KBM-7 (cell line): ENCODE measurements around the gene RAP1A.

Source experiments
- DNase-seq: peaks from one replicate; pipeline ENCODE4 v3.0.0-alpha.2; 2015
- in situ Hi-C: fragments of 300-500 bp; cut with MboI; formaldehyde crosslinking; loops from 2 replicates; pipeline ENCODE4 v1.14.3; 2020; ENCODE audit warnings: low sequenced_read_pairs, low pct_unique_long_range_greater_than_20kb, mixed read lengths

RAP1A gene

DNA sequence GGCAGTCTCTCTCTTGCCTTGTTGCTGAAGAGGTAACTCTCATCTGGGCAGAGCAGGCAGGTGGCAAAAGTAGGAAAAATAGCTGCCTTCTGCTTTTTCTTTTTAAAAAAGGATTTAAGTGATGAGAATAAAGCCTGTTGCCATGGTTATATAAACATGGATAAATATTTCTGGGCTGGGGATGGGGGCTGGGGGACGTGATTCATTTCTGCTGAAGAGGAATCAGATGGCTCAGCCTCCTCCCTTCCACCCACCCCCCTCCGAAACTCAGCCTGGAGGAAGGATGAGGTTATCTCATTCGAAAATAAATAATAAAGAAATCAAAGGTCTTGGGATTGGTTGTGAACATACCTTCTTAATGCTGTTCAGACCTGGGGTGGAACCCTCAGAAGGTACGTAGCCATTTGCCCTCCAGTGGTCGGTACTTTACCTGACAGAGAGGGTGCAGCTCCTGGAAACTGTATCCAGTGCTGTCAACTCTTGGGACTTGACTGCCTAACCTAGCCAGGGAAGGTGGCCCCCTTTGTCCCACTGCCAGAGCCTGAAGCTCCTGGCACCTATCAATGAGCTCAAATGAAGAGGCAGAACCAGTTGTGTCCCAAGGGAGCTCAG, 123.5 kb downstream of the RAP1A start:
- in situ Hi-C loops = no loop called here
- DNase-seq = no peak

DNA sequence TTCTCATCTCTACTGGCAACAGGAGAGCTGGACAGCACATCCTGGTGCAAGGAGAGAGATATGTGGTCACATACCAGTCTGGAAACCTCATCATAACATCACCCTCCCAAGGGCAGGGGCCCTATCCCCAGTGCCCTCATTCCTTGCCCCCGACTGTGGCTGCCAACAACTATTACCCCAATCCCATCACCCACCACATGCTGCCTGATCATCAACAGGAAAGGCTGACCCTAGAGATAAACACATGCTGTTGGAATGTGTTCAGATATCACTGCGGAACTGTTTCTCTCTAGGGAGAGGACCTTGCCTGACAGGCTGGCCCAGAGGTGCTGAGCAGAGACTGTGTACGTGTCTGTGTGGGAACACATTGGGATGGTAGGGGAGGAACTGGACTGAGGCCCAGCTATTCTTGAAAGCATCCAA, 124.1 kb downstream of the RAP1A start:
- in situ Hi-C loops = no loop called here
- no peak for DNase-seq

DNA sequence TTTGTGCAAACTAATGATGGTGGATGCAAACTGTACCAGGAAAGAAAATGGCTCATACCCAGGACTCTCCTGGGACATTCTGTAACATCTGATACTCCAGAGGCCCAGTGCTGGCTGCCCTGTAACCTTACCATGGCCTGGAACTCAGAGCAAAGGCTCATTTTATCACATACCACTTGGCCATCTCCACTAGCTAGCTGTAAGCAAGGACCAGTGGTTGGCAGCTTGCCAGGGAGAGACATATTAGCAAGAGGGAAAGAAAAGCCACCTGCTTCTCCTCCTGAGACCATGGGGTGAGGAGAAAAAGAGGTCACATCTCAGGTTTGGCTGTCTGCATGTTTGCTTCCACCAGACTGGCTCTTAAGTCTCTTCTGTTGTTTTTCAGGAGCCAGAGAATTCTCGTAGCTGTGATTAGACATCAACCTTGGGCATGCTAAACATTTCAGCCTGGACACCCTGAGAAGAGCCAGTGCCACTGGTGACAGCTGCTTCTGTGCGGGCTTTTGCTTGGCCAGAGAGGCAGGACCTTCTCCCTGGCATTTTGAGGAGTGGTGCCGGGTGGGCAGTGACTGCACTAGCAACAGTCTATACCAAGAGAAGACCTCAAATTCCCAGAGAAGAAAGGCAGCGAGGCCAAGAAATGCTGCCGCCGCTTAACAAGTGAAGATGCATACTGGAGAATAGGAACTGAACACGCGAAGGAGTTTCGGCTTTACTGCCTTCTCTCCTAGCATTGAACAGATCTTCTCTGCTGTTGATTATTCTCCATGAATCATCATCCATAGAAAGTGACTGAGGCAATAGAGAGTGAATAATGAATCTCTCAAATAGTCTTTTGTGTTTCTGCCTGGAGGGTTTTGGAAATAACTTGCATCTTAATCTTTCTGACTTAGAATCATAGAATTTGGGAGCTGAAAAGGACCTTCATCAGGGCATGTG, 126.4 kb downstream of the RAP1A start:
- no peak for DNase-seq
- in situ Hi-C loops = no loop called here

DNA sequence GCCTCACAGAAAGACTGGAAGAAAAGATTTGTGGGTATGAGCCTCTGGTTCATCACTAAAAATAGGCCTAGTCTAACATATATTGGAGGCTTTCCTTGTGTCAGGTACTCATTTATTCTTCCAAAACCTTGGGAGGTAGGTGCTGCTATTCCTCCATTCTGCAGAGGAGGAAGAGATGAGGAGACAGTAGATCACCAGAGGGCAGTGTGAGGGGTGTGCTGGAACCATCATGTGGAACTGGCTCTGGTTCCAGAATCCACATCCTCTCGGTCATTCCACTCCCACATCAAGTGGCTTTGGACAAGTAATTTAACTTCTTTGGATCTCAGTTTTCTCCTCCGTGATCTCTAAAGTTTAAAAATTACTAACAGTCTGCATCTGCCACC, 127.0 kb downstream of the RAP1A start:
- DNase-seq = no peak
- in situ Hi-C loops = no loop called here

DNA sequence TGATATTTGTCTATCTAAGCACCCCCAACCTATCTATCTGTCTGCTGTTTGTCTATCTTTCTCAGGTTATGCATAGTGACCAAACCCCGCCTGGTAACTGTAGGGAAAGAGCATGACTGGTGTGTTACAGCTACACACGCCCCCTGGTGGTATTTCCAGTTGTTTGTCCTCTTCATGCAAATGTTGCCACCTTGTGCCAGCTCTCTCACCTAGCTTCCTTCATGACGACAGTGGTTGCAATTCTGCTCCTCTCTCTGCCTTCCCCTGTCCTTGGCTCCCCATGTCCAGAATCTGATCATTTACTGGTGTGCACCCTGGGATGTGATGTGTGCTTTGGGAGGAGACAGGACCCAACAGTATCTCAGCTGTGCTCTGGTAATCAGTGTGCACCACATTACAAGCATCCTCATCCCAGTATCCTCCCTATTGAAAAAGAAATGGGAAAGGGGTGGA, 127.7 kb downstream of the RAP1A start:
- peak; percentile 76 for DNase-seq
- in situ Hi-C loops = no loop called here

DNA sequence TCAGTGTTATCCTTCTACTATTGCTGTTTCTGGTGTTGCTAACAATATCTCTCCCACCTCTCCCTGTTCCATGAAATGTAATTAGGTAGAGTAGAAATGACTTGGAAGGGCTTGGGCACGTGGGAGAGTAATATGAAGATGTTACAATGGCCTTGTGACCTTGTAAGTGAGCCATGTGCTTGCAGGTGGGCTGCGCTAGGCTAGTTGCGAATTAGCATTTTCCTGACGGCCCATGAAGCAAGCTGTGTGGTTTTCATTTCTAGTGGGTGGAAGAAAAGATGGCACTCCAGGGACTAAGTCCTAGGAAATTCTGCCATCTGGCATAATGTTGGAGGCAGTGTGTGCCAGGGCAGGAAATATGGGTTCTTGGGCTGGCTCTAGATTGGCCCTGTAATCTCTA, 128.4 kb downstream of the RAP1A start:
- in situ Hi-C loops = no loop called here
- no peak for DNase-seq

DNA sequence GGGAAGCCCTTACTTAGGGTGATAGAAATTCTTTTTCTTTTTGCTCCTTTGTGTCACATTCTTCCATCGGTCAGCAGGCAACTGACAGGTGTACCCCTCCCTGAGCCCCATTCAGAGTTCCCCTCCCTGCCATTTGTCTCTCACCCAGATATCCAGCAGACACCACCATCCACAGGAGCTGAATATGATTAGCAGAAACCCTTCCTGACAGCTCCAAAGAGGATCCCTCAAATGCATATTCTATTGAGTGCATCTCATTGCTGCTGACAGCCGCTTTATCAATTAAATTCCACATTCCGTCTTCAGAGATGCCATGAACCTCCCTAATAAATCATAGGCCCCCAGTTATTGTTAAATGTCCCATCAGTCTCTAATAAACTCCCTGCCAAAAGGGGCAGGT, 130.0 kb downstream of the RAP1A start:
- in situ Hi-C loops = no loop called here
- DNase-seq = no peak

DNA sequence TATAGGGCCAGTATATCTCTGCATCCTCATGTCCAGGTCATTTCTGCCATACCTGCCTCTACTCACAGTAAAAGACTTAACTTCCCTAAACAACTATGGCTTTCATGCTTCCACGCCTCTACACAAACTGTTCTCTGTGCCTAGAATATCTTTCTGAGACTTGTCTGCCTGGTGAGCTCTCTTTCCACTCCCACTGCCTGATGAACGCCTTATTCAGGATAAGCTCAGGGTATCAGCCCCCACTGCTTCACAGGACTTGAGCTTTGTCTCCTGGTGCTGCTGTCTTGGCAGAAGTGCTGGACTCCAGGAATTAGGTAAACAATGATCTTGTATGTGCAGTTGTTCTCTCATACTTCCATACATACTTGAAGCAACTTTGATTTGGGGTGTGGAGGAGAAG, 131.3 kb downstream of the RAP1A start:
- in situ Hi-C loops = no loop called here
- no peak for DNase-seq

DNA sequence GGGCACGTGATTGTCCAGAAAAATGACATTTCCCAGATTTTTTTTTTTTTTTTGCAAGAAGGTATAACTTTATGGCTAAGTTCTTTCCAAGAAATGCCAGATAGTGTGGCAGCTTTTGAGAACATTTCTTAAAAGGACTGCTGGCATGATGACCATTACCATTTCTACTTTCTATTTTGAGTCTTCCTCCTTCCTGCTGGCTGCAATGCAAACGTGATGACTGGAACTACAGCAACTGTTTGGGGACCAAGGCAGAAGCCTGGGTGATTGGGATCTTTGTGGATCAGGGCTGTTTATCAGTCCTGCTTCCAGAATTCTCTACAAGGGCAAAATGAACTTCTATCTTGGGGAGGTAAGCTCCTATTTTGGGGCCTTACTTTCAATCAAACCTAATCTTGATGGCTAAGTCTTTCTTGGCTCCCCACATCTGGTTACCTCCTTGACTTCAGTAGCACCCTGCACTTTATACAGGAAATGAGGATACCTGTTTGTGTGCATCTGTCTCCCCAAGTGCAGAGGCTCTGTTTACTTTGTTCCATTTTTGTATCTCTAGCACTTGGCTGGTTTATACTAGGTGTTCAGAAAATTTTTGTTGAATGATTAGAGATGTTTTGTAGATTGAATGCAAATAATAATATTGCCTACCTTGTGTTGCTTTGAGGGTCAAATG, 132.5 kb downstream of the RAP1A start:
- no peak for DNase-seq

DNA sequence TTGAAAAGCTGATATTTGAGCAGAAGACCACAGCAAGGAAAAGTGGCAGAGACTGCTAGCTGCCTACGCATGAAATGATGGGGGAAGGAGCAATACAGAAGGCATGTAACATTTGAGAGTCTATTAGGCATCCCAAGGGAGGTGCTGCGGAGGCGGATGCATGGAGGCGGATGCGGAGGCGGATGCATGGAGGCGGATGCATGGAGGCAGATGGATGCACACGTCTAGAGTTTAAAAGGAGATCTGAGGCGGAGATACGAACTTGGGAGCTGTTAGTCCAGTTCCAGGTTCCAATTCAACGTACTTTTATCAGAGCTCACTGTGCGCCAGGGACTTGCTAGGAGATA, 135.4 kb downstream of the RAP1A start:
- no peak for DNase-seq
- in situ Hi-C loops = no loop called here

More for the DNA sequence above, 132.5 kb downstream of the RAP1A start:
- in situ Hi-C loops = no loop called here

DNA sequence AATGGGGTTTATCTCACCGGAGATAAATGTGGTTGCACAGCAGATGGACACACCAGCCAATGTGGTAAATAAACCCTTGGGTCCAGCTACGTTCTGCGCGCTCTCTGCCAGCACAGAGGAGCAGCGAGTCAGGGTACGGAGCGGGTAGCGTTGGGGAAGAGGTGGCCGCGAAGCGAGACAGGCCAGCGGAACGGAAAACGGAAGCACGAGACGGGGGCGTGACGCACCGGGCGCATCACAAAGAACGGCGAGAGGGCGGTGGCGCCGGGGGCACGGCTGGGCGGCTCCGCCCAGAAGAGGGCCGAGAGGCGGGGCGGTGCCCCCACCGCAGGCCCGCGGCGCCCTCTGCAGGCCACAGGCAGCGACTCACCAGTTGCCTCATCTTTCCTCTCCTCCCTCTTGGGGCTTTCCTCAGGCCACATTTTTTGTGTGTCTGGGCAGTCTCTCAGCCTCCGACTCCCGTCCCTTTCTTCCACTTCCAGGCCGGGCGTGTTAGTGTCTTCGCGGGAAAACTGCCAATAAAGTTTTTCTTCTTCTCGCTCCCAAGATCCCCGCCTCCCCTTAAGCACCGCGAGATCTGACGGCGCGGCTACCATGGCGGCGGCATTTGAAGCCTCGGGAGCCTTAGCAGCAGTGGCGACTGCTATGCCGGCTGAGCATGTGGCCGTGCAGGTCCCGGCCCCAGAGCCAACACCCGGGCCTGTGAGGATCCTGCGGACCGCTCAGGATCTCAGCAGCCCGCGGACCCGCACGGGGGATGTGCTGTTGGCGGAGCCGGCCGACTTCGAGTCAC, 135.9 kb downstream of the RAP1A start, which contains the start of gene DDX20:
DDX20 (plus strand) TSS at position 571 of the 793 bp plus-strand sequence; CDS start at position 595, 24 bp downstream.
- DNase-seq = peak; percentile 98
- in situ Hi-C loops = no loop called here

DNA sequence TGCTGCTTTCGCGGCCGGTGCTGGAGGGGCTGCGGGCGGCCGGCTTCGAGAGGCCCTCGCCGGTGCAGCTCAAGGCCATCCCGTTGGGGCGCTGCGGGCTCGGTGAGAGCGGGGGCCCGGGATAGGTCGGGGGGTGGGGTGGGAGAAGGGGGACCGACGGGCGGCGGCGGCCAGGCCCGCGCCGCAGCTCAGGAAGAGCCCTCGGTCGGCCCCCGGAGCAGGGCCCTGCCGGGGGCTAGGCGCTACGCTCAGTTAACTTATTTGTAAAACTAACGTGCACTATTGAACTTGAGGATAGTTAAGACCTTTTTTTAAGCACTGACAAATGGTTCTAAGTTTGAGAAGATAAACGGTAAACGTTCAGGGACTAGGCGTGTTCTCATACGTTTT, 136.5 kb downstream of the RAP1A start:
- DNase-seq = no peak
- in situ Hi-C loops = no loop called here

DNA sequence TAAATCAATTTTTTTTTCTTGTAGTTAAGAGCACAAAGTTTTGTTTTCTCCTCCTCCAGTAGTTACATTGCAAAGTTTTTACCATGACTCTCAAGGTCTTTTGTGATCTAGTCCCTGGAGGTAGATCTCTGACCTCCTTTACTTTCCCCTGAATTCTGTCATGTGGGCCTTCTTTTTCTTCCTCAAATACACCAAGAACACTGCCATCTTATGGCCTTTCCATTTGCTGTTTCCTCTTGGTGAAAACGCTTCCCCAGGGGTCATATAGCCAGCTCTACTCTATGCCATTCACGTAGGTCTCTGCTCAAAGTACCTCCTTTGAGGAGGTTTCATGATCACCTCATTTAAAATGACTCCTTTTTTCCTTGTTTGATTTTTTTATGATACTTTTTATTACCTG, 138.8 kb downstream of the RAP1A start:
- DNase-seq = peak; percentile 53
- in situ Hi-C loops = no loop called here

DNA sequence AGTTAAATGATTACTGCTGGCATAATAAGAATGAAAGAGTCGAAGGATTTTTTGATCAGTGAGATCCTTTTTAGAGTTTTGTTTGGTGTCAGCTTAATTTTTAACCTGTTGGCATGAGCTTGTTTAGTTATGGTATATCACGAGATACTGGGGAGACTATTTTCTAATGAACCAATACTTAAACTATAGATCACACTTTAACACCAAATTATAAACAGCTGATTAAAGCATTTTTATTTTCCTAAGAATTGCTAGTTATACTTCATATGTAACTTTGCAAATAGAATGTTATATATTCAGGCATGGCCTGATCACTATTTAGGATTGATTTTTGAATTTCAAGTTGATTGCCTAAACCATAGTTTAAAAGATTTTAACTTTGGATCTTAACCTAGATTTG, 142.1 kb downstream of the RAP1A start:
- in situ Hi-C loops = loop anchor here (10.0 kb wide), 1 partner anchor 537 kb away; the partner anchor contains the start of gene CHI3L2
- no peak for DNase-seq

DNA sequence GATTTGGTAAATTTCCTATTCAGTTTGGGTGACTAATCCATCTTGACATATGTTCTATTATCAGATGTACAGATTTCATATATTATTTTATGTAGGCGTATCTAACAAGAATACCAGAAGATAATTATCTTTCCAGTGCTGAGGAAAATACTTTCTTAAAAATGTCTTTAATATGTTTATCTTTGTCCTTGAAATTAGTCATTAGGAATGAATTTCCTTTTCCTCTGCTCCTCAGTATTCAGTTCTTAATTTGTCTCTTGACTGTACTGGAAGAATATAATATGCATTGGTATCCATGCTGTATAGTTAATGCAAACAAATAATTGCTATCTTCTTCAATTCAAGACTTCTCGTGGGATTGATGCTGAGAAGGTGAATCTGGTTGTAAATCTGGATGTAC, 142.7 kb downstream of the RAP1A start:
- in situ Hi-C loops = loop anchor here (10.0 kb wide), 1 partner anchor 538 kb away; the partner anchor contains the start of gene CHI3L2
- no peak for DNase-seq
